OCI-LY7 (cell line): ENCODE measurements around the gene SLC9A3. TPM values are rescaled to one million over a fixed set of nuclear protein-coding genes. Genes with fewer than 3 reads are reported as not detected.

ENCODE experiments used
- BruUV-seq: library from RNA; stranded (reverse); fragments of 400-500 nt; replicated peaks from 2 replicates; lab custom pipeline; 2021; lab: Mats Ljungman, UMichigan
- CTCF ChIA-PET: fragments of 300-600 bp; sonication (Branson Sonifier 250); formaldehyde crosslinking; loops from one replicate; lab custom pipeline; 2022; ENCODE audit warnings: antibody characterized with exemption; ENCODE audit not compliant: unreplicated experiment; lab: Charles Lee
- POLR2A ChIA-PET: fragments of 300-600 bp; sonication (Branson Sonifier 250); formaldehyde crosslinking; loops from one replicate; lab custom pipeline; 2022; ENCODE audit warnings: antibody characterized with exemption; lab: Charles Lee
- DNase-seq: peaks from one replicate; pipeline ENCODE4 v3.0.0-alpha.2; 2015; ENCODE audit warnings: low spot score
- H2AFZ ChIP-seq: fragments of 200-600 bp; sonication (generic), shearing (Covaris generic); 2 replicates; pipeline ENCODE4 v1.6.1; 2014; ENCODE audit warnings: mild to moderate bottlenecking, antibody characterized with exemption, low read length, moderate library complexity
- H3K27ac ChIP-seq: fragments of 200-600 bp; sonication (generic); 2 replicates; pipeline ENCODE4 v1.5.1; 2014; ENCODE audit warnings: mixed run types, low read depth, mild to moderate bottlenecking, moderate library complexity, low read length, inconsistent platforms; ENCODE audit not compliant: poor library complexity, severe bottlenecking
- H3K36me3 ChIP-seq: fragments of 200-600 bp; sonication (generic); 2 replicates; pipeline ENCODE4 v1.6.1; 2014; ENCODE audit warnings: mild to moderate bottlenecking, antibody characterized with exemption, low read length, moderate library complexity, mixed read lengths; ENCODE audit not compliant: insufficient read depth
- H3K4me1 ChIP-seq: fragments of 200-600 bp; sonication (generic); 2 replicates; pipeline ENCODE4 v1.5.1; 2014; ENCODE audit warnings: mild to moderate bottlenecking, low read length; ENCODE audit not compliant: insufficient read depth, poor library complexity, severe bottlenecking
- H3K4me2 ChIP-seq: fragments of 200-600 bp; sonication (generic); 2 replicates; pipeline ENCODE4 v1.6.1; 2014; ENCODE audit warnings: mild to moderate bottlenecking, low read length
- H3K4me3 ChIP-seq: fragments of 200-600 bp; sonication (generic); 2 replicates; pipeline ENCODE4 v1.5.1; 2014; ENCODE audit warnings: mild to moderate bottlenecking, low read depth, low read length; ENCODE audit not compliant: poor library complexity, severe bottlenecking
- H3K79me2 ChIP-seq: fragments of 200-600 bp; sonication (generic); 2 replicates; pipeline ENCODE4 v1.6.1; 2016; ENCODE audit warnings: low read depth, mild to moderate bottlenecking, low read length, moderate library complexity, mixed read lengths; ENCODE audit not compliant: insufficient read depth
- H3K9me2 ChIP-seq: fragments of 200-600 bp; sonication (generic); 2 replicates; pipeline ENCODE4 v1.6.1; 2016; ENCODE audit warnings: mild to moderate bottlenecking, low read length, mixed read lengths; ENCODE audit not compliant: insufficient read depth
- H3K9me3 ChIP-seq: fragments of 200-600 bp; sonication (generic); 2 replicates; pipeline ENCODE4 v1.6.1; 2014; ENCODE audit warnings: mild to moderate bottlenecking, mixed run types, low read length, mixed read lengths
- H4K20me1 ChIP-seq: fragments of 200-600 bp; sonication (generic); 2 replicates; pipeline ENCODE4 v1.6.1; 2014; ENCODE audit warnings: mild to moderate bottlenecking, antibody characterized with exemption, low read length, moderate library complexity, mixed read lengths; ENCODE audit not compliant: insufficient read depth
- CTCF ChIP-seq: fragments of 200-600 bp; sonication (generic); conservative IDR thresholded peaks from 2 replicates; pipeline ENCODE4 v1.5.1; 2014; ENCODE audit warnings: mild to moderate bottlenecking, antibody characterized with exemption, low read length, moderate library complexity, mixed read lengths
- EZH2phosphoT487 ChIP-seq: fragments of 200-600 bp; sonication (generic); IDR thresholded peaks from 2 replicates; pipeline ENCODE4 v1.6.1; 2018; ENCODE audit warnings: low read depth, borderline replicate concordance, mild to moderate bottlenecking, mixed run types, antibody characterized with exemption, low read length, moderate library complexity, mixed read lengths
- intact Hi-C: fragments of 100-400 bp; cut with micrococcal nuclease; formaldehyde crosslinking; loops from one replicate; pipeline ENCODE4 v1.10.0; 2022; ENCODE audit not compliant: unreplicated experiment
- total RNA-seq, 2 experiments: library from RNA; depleted of rRNA in 1 of 2; stranded (reverse); fragments of >200 nt in 1 of 2; shearing (Covaris generic) in 1 of 2; gene quantifications; 2 replicates each; pipeline ENCODE4 v1.2.3, GENCODE V29; 2014 to 2022

The SLC9A3 gene
- total RNA-seq, 2 experiments from 2014 or later = 2.0 to 4.3 TPM

- Histone ChIP-seq H3K4me3 (no peak overlapping the region), H3K36me3 (no peaks in the 10 kb centered on the region), H3K9me3 (no peaks in the 10 kb centered on the region), H3K27ac (no peak overlapping the region), H3K4me2 (no peak overlapping the region), H3K79me2 (no peaks in the 10 kb centered on the region), H2AFZ (no peak overlapping the region), H3K4me1 (no peaks in the 10 kb centered on the region), H4K20me1 (no peaks in the 10 kb centered on the region), H3K9me2 (no peaks in the 10 kb centered on the region)
- intact Hi-C loops = no loop called here
- BruUV-seq = no TSS peak
- CTCF ChIA-PET = no interaction called here
- POLR2A ChIA-PET = no interaction called here
- no peak for DNase-seq
- no peak for TF ChIP-seq EZH2phosphoT487
- TF ChIP-seq CTCF = no peak
Measured at GRCh38 chr5:555058-555623, 30.9 kb upstream of the SLC9A3 start.

GRCh38 chr5:554284-554988 is 30.2 kb upstream of the SLC9A3 start:
- Histone ChIP-seq H3K9me3 (no peaks in the 10 kb centered on the region), H3K36me3 (no peaks in the 10 kb centered on the region), H3K9me2 (no peaks in the 10 kb centered on the region), H3K4me1 (no peaks in the 10 kb centered on the region), H3K4me2 (no peak overlapping the region), H4K20me1 (no peaks in the 10 kb centered on the region), H3K79me2 (no peaks in the 10 kb centered on the region), H2AFZ (no peak overlapping the region), H3K27ac (no peak overlapping the region), H3K4me3 (no peak overlapping the region)
- ChIA-PET POLR2A (no interaction called here), CTCF (no interaction called here)
- intact Hi-C loops = no loop called here
- TF ChIP-seq EZH2phosphoT487 (no peak), CTCF (no peak)
- BruUV-seq = no TSS peak
- DNase-seq = no peak

- no peaks in the 10 kb centered on the region for H4K20me1 ChIP-seq
- DNase-seq = no peak
- H3K4me1 ChIP-seq = no peaks in the 10 kb centered on the region
- no peak overlapping the region for H3K27ac ChIP-seq
- H3K9me2 ChIP-seq = no peaks in the 10 kb centered on the region
- TF ChIP-seq EZH2phosphoT487 (no peak), CTCF (no peak)
- CTCF ChIA-PET = no interaction called here
- H3K9me3 ChIP-seq = no peaks in the 10 kb centered on the region
- intact Hi-C loops = no loop called here
- H2AFZ ChIP-seq = no peak overlapping the region
- H3K4me3 ChIP-seq = no peak overlapping the region
- no TSS peak for BruUV-seq
- no peaks in the 10 kb centered on the region for H3K36me3 ChIP-seq
- H3K79me2 ChIP-seq = no peaks in the 10 kb centered on the region
- POLR2A ChIA-PET = no interaction called here
- H3K4me2 ChIP-seq = no peak overlapping the region
Measured at GRCh38 chr5:553874-554273, 29.6 kb upstream of the SLC9A3 start.
